ENCODE results near the gene PBRM1.

Gene PBRM1

GRCh38 chr3:52655895-52656294 is 29.8 kb downstream of the PBRM1 start:
- DNase-seq: no peak

GRCh38 chr3:52651592-52651991 is 34.1 kb downstream of the PBRM1 start:
- DNase-seq: no peak

GRCh38 chr3:52650439-52650838 is 35.3 kb downstream of the PBRM1 start:
- DNase-seq: no peak

GRCh38 chr3:52649461-52650210 is 36.1 kb downstream of the PBRM1 start:
- DNase-seq: no peak

GRCh38 chr3:52645549-52645948 is 40.2 kb downstream of the PBRM1 start:
- no peak for DNase-seq

- peak; percentile 3 for DNase-seq
Observed at GRCh38 chr3:52636673-52637072, 49.0 kb downstream of the PBRM1 start.

GRCh38 chr3:52633786-52634185 is 51.9 kb downstream of the PBRM1 start:
- DNase-seq: no peak

- DNase-seq: no peak
Observed at GRCh38 chr3:52625041-52625440, 60.7 kb downstream of the PBRM1 start.

- no peak for DNase-seq
Observed at GRCh38 chr3:52623234-52623792, 62.4 kb downstream of the PBRM1 start.

GRCh38 chr3:52620580-52620979 is 65.1 kb downstream of the PBRM1 start:
- no peak for DNase-seq

- DNase-seq: no peak
Observed at GRCh38 chr3:52615166-52615565, 70.5 kb downstream of the PBRM1 start.

GRCh38 chr3:52614689-52615088 is 71.0 kb downstream of the PBRM1 start:
- no peak for DNase-seq

- no peak for DNase-seq
Observed at GRCh38 chr3:52609316-52609815, 76.3 kb downstream of the PBRM1 start.

- DNase-seq: no peak
Observed at GRCh38 chr3:52608337-52608736, 77.4 kb downstream of the PBRM1 start.

GRCh38 chr3:52606373-52607085 is 79.2 kb downstream of the PBRM1 start:
- peak; percentile 74 for DNase-seq

GRCh38 chr3:52600258-52600657 is 85.5 kb downstream of the PBRM1 start:
- no peak for DNase-seq

- DNase-seq: no peak
Observed at GRCh38 chr3:52596658-52597265, 89.0 kb downstream of the PBRM1 start.

- DNase-seq: no peak
Observed at GRCh38 chr3:52593103-52593502, 92.6 kb downstream of the PBRM1 start.

- no peak for DNase-seq
Observed at GRCh38 chr3:52574056-52574965, 111.4 kb downstream of the PBRM1 start.

GRCh38 chr3:52572221-52572620 is 113.5 kb downstream of the PBRM1 start:
- no peak for DNase-seq

- no peak for DNase-seq
Observed at GRCh38 chr3:52570076-52570475, 115.6 kb downstream of the PBRM1 start.

- DNase-seq: no peak
Observed at GRCh38 chr3:52568069-52568468, 117.6 kb downstream of the PBRM1 start.
